ENCODE measurements around the gene TASP1.

Gene TASP1

GRCh38 chr20:13587370-13587769 is 51.4 kb downstream of the TASP1 start:
- ATAC-seq (ENCODE audit: low read depth): no peak
- Histone ChIP-seq H3K27me3 (ENCODE audit: insufficient read depth, poor library complexity, severe bottlenecking) (no peaks in the 10 kb centered on the region), H3K4me3 (ENCODE audit: severe bottlenecking) (no peak overlapping the region), H3K9me3 (ENCODE audit: severe bottlenecking) (peaks cover 1% of the 10 kb centered on the region), H3K4me1 (ENCODE audit: insufficient read depth, poor library complexity, severe bottlenecking) (no peaks in the 10 kb centered on the region), H3K36me3 (ENCODE audit: low read depth) (peaks cover 20% of the 10 kb centered on the region), H3K27ac (ENCODE audit: poor library complexity, severe bottlenecking) (no peak overlapping the region)
- no peak for DNase-seq (ENCODE audit: low spot score)
- TF ChIP-seq CTCF (IDR thresholded peaks at IDR 0.05; ENCODE audit: poor library complexity, severe bottlenecking): no peak

DNA sequence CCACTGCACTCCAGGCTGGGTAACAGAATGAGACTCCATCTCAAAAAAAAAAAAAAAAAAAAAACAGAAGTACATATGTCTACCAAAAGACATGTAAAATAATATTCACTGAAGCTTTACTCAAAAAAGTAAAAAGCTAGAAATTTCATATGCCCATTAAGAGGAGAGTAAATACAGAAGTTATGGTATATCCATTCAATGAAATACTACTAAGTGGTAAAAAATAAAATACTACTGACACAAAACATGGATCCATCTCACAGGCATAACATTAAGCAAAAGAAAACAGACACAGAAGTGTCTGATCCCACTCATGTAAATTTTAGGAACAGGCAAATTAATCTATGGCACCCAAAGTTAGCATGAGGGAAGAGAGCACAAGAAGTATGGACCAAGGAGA is 52.6 kb downstream of the TASP1 start:
- Histone ChIP-seq H3K36me3 (ENCODE audit: low read depth) (peaks cover 20% of the 10 kb centered on the region), H3K4me1 (ENCODE audit: insufficient read depth, poor library complexity, severe bottlenecking) (no peaks in the 10 kb centered on the region), H3K9me3 (ENCODE audit: severe bottlenecking) (peaks cover 1% of the 10 kb centered on the region), H3K4me3 (ENCODE audit: severe bottlenecking) (no peak overlapping the region), H3K27me3 (ENCODE audit: insufficient read depth, poor library complexity, severe bottlenecking) (no peaks in the 10 kb centered on the region), H3K27ac (ENCODE audit: poor library complexity, severe bottlenecking) (no peak overlapping the region)
- DNase-seq (ENCODE audit: low spot score) (no peak), ATAC-seq (ENCODE audit: low read depth) (no peak)
- TF ChIP-seq CTCF (IDR thresholded peaks at IDR 0.05; ENCODE audit: poor library complexity, severe bottlenecking): no peak

DNA sequence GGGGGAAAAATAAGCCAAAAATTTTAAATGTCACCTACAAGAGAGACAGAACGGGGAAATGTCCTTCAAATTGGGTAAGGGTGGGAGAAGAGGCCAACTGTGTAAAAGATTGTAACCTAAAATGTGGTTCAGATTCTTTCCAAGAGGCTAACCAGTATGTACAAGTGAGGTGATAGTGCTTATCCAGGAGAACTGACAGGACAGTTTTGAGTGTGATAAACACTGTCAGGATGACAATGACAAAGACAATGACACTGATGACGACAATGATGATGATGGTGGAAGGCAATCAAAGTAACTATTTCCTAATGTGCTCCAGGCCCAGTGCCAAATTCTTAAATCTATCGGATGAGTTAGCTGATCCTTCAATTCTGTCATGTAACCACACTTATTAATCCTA is 57.3 kb downstream of the TASP1 start:
- H3K27me3 ChIP-seq (ENCODE audit: insufficient read depth, poor library complexity, severe bottlenecking): no peaks in the 10 kb centered on the region
- no peak overlapping the region for H3K4me3 ChIP-seq (ENCODE audit: severe bottlenecking)
- no peak for TF ChIP-seq CTCF (IDR thresholded peaks at IDR 0.05; ENCODE audit: poor library complexity, severe bottlenecking)
- H3K36me3 ChIP-seq (ENCODE audit: low read depth): peaks cover 17% of the 10 kb centered on the region
- DNase-seq (ENCODE audit: low spot score): no peak
- H3K27ac ChIP-seq (ENCODE audit: poor library complexity, severe bottlenecking): no peak overlapping the region
- no peaks in the 10 kb centered on the region for H3K4me1 ChIP-seq (ENCODE audit: insufficient read depth, poor library complexity, severe bottlenecking)
- ATAC-seq (ENCODE audit: low read depth): no peak
- H3K9me3 ChIP-seq (ENCODE audit: severe bottlenecking): peaks cover 1% of the 10 kb centered on the region

DNA sequence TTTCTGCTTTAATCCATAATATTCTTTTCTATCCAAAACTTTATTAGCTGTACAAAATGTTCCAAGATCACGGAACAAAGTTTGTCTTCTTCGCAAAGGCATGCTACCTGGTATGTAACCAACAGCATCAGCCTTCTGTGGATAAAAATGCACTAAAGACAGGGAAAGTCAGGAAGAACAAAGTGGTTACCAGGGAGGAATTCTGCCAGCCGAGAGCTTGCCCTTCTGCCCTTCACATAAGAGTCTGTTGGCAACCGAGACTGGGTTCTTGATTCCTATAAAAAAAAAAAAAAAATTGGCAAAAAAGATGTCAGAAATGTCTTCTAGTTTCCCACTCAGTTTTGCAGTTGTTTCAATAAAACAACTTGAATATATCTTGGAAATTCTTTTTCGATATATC is 58.0 kb downstream of the TASP1 start:
- Histone ChIP-seq H3K4me1 (ENCODE audit: insufficient read depth, poor library complexity, severe bottlenecking) (no peaks in the 10 kb centered on the region), H3K36me3 (ENCODE audit: low read depth) (peaks cover 15% of the 10 kb centered on the region), H3K27ac (ENCODE audit: poor library complexity, severe bottlenecking) (no peak overlapping the region), H3K9me3 (ENCODE audit: severe bottlenecking) (no peaks in the 10 kb centered on the region), H3K4me3 (ENCODE audit: severe bottlenecking) (no peak overlapping the region), H3K27me3 (ENCODE audit: insufficient read depth, poor library complexity, severe bottlenecking) (no peaks in the 10 kb centered on the region)
- DNase-seq (ENCODE audit: low spot score) (no peak), ATAC-seq (ENCODE audit: low read depth) (no peak)
- no peak for TF ChIP-seq CTCF (IDR thresholded peaks at IDR 0.05; ENCODE audit: poor library complexity, severe bottlenecking)

- Histone ChIP-seq H3K4me1 (ENCODE audit: insufficient read depth, poor library complexity, severe bottlenecking) (no peaks in the 10 kb centered on the region), H3K9me3 (ENCODE audit: severe bottlenecking) (no peaks in the 10 kb centered on the region), H3K36me3 (ENCODE audit: low read depth) (peaks cover 19% of the 10 kb centered on the region), H3K4me3 (ENCODE audit: severe bottlenecking) (no peak overlapping the region), H3K27me3 (ENCODE audit: insufficient read depth, poor library complexity, severe bottlenecking) (no peaks in the 10 kb centered on the region), H3K27ac (ENCODE audit: poor library complexity, severe bottlenecking) (no peak overlapping the region)
- no peak for DNase-seq (ENCODE audit: low spot score)
- ATAC-seq (ENCODE audit: low read depth): no peak
- TF ChIP-seq CTCF (IDR thresholded peaks at IDR 0.05; ENCODE audit: poor library complexity, severe bottlenecking): no peak
Measured at GRCh38 chr20:13574071-13574470, 64.7 kb downstream of the TASP1 start.

Data from RWPE2 (cell line).